Hepatocyte (in vitro differentiated cells): ENCODE results near the gene SLC4A3.

ENCODE experiments used
- CTCF ChIP-seq: fragments of 200-600 bp; sonication (generic); IDR thresholded peaks from 2 replicates; pipeline ENCODE4 v1.5.1; 2016; ENCODE audit warnings: antibody characterized with exemption, mild to moderate bottlenecking; ENCODE audit not compliant: poor library complexity
- EZH2phosphoT487 ChIP-seq: fragments of 200-600 bp; sonication (generic); IDR thresholded peaks from one replicate; pipeline ENCODE4 v1.6.1; 2018; ENCODE audit warnings: antibody characterized with exemption, mild to moderate bottlenecking, low read depth, moderate library complexity; ENCODE audit not compliant: unreplicated experiment, severe bottlenecking

- TF ChIP-seq CTCF = no peak
- no peak for TF ChIP-seq EZH2phosphoT487
These were observed 16.1 kb upstream of the SLC4A3 start for GRCh38 chr2:219611306-219611705.
